CD1c-positive myeloid dendritic cell (primary cell): ENCODE measurements around the gene SERINC5.
"Not testable (repeated sequence)": the region's sequence is repeated elsewhere in the genome, so short reads cannot be mapped to it uniquely, and the experiment has no call there.

ENCODE experiments used
- DNase-seq: peaks from one replicate; pipeline ENCODE4 v3.0.0-alpha.2; 2016; ENCODE audit errors: extremely low spot score

Gene SERINC5

DNA sequence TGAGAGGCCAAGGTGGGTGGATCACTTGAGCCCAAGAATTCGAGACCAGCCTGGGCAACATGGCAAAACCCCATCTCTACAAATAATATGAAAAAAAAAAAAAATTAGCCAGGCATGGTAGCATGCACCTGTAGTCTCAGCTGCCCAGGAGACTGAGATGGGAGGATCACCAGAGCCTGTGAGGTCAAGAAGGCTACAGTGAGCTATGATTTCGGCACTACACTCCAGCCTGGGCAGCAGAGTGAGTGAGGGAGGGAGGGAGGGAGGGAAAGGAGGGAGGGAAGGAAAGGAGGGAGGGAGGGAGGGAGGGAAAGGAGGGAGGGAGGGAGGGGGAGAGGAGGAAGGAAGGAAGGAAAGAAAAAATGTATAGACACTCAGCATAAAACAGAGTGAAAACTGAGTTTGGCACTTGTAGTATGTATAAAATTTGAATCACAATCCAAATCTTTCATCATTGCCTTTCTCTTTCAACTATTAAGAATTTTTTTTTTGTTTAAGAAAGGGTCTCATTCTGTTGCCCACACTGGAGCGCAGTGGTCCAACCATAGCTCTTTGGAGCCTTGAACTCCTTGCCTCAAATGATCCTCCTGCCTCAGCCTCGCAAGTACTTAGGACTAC is 27.8 kb downstream of the SERINC5 start:
- no peak for DNase-seq

DNA sequence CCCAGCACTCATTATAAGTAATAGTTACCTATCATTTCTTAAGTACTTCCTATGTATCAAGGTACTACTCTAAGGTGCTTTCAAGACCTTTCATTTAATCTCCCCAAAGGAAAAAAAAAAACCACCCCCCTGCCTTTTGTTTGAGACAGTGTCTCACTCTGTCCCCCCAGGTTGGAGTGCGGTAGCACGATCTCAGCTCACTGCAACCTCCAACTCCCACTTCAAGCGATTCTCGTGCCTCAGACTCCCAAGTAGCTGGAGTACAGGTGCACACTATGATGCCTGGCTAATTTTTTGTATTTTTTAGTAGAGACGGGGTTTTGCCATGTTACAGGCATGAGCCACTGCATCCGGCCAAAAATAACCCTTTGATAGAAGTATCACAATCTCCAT is 29.9 kb downstream of the SERINC5 start:
- no peak for DNase-seq

DNA sequence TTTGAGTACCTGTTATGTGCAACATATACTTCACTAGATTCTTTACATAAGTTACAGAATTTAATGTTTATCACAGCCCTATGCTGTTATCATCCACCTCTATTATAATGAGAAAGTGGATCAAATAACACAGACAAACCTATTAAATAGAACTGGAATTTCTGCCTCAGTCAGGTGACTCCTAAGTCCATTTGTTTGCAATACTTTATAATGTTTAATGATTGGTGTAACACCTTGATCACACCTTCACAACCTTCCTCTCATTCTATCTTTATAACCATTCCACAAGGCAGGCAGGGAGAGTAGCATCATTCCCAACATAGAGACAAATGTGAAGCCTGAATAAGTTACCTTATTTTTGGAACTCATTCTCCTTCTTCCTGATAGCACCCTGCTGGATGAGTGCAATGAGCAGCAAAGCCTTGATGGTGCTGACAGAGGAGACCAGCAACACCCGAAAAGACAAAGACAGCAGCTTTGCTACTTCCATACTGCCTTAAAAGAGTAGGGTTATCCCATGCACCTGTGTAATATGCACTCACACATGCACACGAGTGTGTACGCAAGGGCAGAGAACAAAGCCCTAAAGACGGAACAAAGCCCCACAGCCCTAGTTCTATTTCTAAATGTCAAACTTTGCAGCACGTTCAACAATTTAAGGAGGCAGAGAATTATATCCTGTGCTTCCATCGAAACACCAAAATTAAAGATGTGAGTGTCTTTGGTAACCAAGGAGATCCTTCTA is 30.5 kb downstream of the SERINC5 start:
- no peak for DNase-seq

DNA sequence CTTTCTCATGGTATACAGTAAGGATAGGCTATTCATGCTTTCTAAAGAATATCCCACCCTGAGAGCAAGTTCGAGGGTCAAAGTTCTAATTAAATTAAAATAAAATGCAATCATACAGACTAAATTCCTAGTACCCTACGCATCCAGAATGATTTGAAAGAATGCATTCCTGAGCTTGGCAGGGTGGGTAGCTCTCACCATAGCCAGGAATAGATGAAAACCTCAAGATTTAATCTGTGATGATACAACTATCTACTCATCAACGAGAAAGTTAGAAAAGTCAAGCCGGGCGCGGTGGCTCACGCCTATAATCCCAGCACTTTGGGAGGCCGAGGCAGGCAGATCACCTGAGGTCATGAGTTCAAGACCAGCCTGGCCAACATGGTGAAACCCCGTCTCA is 32.3 kb downstream of the SERINC5 start:
- no peak for DNase-seq

DNA sequence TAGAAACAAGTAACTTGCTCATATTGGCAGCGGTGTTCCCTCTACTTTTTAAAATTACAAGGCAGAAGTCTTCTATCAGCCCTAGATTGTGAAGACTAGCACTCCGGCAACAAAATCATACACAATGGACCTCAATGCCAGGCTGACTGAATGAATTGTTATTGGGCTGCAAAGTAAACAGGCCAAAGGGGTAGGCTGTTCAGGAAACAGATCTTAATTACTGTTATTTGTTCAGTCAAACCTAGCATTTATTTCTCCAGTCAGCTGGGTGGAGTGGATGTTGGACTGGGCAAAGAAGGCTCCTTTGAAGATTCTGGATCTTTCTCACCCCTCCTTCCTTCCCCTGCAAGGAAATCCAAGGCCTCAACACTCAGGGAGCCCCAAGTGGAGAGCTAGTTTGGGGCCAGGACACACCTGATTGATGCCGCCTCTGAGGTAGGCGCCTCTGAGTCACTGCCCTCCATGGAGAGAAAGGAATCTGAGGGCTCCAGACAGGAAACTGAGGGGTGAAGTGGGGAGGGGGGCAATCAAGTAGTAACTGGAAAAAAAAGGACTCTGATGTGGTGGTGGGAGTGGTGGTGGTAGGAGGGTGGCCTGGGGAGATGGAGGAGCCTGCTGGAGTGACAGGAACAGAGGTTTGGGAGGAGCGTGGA is 35.5 kb downstream of the SERINC5 start:
- DNase-seq = no peak

DNA sequence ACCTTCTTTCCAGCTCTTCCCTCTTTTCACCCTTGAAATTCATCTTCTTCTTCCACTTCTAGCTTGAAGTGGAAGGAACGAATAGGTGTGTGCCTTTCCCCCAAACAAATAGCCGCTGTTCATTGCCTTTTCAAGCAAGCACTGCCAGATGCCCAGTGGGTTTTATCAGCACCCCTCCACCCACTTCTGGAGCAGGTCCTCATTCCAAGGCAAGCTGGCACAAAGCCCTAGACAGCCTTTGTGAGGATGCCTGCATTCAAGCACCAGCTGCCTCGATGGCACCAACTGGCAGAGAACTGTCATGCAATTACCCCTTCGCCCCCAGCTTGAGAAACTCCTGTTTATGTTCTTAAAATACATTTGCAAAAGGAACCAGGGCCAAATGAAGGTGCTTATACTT is 36.5 kb downstream of the SERINC5 start:
- no peak for DNase-seq

DNA sequence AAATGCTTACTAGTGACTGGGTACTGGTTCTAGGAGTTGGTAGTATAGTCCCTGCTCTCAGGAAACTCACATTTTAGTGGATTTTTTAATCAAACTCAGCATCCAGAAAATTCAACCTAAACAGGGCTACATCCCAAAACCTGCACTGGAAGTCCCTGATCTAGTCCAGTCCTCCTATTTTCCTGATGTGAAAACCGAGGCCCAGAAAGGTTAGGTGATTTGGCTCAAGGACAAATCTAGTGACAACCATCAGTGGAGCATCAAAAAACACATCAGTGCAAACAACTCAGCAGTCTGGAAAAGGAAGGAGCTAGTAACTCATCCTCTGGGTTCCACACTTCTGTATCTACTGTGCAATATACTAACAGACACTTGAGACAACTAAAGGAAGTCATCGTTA is 38.2 kb downstream of the SERINC5 start:
- DNase-seq = no peak

DNA sequence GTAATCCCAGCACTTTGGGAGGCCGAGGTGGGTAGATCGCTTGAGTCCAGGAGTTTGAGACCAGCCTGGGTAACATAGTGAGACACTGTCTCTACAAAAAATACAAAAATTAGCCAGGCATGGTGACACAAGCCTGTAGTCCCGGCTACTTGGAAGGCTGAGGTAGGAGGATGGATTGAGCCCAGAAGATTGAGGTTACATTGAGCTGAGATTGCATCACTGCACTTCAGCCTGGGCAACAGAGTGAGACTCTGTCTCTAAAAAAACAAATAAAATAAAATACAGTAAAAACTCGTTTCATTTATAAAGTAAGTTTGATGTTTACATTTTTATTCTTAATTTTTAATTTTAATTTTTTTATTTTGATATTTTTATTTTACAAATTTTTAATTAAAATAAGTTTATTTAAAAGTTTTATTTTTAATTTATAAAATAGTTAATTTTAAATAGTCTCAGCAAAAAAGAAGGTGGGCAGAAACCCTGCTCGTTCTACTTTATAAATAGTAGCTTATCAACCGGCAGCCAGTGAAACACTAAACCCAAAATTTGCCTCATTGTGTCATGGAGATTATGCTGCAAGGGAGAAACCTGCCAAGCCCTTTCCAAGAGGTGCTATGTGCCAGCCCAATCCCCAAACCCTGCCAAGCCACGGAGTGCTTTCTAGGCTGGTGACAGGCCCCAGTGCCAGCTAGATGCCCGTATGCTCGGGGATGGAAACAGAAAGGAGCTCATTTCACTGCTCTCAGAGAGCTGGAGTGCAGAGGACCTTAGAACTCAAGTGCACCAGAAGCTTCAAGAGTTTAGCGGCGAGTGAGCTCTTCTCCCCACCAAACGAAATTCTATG is 38.9 kb downstream of the SERINC5 start:
- no peak for DNase-seq

DNA sequence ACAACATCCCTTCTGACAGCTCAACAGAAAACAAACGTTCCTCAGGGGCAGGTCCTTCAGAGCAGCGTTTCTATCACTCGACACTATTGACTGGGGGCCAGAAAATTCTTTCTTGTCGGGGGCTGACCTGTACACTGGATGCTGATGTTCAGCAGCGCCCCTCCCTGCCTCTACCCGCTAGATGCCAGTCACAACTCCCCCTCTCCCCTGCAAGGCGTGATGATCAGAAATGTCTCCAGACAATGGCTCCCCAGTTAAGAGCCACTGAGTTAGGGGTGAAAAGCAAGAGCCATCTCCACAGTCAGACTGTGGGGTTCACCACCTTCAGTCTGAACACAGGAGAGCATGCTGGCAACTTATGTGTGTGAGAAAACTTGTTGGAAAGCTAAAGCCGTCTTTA is 39.8 kb downstream of the SERINC5 start:
- no peak for DNase-seq

DNA sequence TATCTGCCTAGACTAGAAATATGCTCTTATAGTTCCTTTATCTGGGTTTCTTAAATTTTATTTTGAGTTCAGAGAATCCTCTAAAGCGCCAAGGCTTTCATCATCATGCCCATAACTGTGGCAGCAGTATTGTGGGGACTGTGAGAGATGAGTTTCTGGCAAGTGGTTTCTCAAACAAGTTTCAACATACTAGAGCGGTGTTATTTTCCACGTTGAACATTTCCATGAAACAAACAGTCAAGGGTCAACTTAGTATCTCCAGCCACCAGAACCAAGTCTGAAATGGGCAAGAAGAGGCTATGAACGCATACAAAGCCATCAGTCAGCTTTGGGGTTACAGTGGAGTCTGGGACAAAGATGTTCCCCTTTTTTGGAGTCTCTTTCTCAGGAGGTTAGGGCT is 40.3 kb downstream of the SERINC5 start:
- DNase-seq = no peak

DNA sequence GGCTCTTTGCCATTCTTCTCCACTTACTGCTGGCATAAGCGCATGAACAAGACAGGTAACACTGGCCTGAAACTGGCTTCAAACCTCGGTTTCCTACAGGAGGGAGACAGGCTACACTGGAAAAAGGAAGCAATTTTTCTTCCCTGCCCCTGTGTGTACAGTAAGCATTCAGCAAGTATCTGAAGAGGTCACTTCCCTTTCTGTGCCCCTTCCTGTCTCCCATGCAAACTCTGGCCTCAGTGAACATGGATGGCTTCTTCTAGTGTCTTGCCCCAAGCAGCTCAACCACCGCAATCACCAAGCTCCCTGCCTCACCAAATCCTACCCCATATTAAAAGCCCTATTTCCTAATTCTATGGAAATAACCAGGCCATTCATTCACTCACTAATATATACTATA is 42.4 kb downstream of the SERINC5 start:
- peak; percentile 61 for DNase-seq

DNA sequence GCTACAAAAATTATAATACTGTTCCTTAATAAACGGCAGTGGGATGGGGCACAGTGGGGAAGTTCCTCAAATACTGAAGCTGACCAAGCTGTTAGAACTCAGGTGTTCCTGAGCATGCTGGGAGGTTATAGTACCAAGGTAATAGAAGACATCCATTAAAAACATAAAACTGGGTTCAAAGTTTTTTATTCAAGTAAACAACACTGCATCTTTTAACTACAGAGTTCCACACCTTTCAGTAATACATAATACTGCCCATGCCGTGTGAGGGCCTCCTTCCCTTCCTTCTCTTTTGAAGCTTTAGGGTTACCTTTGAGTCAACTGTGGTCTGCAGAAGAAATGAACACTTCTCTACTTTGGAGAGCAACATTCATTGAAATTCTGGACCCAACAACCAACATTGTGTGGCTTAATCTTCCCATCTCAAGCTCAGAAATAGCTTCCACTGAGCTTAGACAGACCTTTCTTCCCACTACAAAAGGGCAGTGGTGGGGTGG is 43.6 kb downstream of the SERINC5 start:
- DNase-seq = no peak

DNA sequence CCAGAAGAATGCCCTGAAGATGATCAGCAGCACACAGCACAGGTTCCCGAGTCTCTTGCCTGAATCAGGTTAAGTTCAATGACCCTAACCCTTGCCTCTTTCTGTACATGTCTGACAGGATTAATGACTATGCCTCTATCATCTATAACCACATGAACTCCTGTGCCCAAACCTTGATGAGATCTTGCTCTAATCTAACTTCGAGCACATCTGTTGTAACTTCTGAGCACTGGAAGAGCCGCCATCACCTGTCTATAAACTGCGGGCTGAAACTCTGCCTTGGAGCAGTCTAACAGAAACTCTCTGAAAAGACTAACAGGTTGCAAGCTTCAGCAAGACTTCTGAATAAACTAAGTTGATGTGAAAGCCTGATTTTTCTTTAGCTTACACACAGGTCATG is 44.5 kb downstream of the SERINC5 start:
- DNase-seq = no peak

DNA sequence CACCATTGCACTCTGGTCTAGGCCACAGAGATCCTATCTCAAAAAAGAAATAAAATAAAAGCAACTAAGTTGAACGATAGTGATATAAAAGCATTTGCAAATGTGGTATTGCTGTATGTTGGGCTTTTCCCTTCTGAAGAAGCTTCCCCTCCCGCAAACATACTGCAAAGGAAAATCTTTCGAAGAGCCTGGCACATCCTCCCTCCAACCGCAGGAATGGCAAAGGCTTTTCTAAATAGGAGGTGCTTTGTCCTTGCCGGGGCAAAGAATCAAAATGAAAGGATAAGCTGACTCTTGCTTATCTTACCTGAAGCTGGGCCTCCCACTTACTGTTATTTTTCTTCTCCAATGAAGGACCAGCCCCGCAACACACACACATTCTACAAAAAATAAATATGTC is 45.8 kb downstream of the SERINC5 start:
- no peak for DNase-seq

DNA sequence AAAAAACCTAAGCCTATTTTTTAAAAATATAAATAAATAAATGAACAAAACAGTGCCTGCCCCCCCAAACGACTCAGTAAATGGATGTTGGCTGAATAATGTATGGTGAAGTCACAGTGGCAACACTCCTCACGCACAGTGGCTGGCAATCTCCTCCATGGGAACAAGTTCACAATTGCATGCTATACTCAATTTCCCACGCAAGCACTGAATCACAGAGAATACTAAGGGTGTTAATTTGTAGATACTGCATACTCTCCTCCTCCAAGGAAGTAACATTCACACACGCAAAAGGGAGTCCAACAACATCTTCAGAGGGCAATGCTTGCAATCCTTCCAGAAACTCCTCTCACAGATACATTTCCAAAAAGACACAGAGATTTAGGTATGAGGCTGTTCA is 47.5 kb downstream of the SERINC5 start:
- no peak for DNase-seq

DNA sequence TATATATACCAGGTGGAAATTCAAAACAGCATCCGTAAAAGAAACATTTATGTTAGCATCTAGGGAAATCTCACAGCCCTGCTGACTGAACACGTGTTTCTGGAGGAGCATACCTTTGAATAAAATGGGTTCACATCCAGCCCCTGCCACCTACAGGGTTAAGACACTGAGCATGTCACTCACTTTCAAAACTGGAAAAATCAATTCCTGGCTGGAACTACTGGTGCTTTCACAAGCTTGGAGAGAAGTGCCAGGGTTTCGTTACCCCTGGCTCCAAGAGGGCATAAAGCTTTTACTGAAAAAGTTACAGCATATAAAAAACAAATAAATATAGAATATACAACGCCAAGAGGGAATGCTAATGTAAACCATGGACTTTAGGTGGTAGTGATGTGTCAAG is 48.0 kb downstream of the SERINC5 start:
- DNase-seq = no peak

DNA sequence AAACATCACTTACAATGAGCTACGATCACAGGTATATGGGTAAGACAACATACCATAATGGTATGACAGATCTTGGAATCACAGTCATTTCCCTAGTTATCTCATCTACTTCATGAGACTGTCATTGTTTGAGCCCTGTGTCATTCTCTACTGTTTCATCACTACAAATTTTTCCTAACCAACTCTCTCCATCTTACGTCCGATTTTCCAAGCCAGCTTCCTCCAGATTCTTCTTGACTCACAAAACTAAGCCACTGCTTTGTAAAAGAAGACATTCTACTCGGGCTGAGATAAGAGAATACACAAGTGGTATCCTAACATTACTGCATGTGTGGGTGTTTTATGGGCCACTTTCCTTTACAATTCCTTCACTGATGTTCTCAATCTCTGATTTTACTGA is 49.6 kb downstream of the SERINC5 start:
- DNase-seq = no peak

DNA sequence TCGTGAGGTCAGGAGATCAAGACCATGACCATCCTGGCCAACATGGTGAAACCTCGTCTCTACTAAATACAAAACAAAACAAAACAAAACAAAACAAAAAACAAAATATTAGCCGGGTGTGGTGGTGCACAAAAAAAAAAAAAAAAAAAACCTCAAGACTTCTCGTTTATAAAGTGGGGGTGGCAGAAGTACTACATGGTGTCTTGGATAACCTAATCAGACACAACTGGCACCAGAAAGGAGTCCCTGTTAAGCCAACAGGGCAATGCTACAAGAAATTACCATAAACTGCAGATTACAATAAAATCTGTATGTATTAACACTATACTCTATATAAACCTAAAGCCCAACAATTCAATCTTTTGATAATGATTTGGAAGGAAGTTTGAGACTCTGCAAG is 50.0 kb downstream of the SERINC5 start:
- DNase-seq = no peak

DNA sequence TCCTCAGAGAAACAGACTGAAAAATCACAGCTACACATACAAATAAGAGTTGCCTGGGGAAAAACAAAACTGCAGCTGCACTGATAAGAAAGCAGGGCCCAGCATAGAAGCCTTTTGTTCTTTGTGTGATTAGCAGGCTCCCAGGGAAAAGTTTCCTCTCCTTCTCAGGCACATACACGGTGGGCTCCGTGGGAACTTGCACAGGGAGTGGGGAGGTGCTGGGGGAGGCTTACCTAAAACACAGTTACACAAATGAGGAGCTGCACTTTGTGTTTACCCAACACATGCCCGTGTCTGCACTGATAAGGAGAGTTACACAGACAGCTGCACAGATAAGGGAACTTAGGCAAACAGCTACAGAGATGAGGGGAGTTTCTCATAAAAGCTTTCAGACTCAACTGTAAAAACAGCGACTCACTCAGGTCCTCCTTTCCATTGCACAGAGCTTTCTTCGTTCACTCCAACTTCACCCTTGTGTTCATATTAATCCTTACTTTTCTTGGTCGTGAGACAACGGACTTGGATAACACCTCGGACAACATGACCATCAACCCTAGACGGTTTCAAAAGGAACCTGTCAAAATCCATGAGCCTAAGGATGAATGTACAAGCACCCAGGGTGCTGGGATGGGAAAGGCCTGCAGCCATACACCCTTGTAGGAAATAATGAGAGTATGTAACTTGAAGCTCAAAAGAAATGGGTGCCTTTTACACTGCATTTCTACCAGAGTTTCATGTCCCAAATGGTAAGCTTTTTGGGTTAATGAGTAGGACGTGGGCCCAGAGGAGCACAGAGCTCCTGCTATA is 50.8 kb downstream of the SERINC5 start:
- DNase-seq = no peak

DNA sequence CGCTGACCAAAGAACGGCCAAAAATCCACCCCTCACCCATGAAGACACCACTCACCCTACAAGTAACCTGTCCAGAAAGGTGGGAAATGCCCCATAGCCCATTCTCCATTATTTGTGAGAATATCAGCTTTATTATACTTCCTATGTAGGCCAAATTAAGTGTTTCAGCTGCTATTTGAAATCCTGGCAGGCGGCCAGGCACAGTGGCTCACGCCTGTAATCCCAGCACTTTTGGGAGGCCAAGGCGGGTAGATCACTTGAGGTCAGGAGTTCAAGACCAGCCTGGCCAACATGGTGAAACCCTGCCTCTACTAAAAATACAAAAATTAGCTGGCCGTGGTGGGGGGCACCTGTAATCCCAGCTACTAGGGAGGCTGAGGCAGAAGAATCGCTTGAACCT is 54.1 kb downstream of the SERINC5 start:
- DNase-seq = not testable (repeated sequence)

DNA sequence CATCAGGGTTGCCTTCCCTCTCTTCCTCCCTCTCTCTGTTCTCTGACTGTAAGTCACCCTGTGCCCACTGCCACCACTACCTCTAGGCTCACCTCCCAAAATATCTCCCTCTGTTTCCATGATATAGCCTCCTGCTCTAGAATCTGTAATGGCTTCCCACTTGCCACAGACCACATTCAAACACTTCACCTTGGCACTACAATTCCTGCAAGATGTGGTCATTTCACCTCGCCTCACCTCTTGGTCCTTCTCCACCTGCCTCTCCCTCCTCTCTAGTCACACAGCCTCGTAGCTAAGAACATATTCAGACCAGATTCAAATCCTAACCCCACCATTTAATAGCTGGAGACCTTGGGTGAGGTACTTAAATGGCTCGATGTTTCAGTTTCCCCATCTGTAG is 56.9 kb downstream of the SERINC5 start:
- DNase-seq = no peak
